Activated CD4-positive, alpha-beta memory T cell treated with anti-CD3 and anti-CD28 coated beads for 36 hours (primary cell): ENCODE results near the gene ZNF784. TPM values are rescaled to one million over a fixed set of nuclear protein-coding genes. Genes with fewer than 3 reads are reported as not detected.

ENCODE experiments used
- CTCF ChIA-PET: fragments of 350-600 bp; sonication (Branson Sonifier 250); formaldehyde crosslinking; loops from one replicate; lab custom pipeline; 2021; ENCODE audit warnings: antibody characterized with exemption, inconsistent platforms; lab: Charles Lee
- POLR2A ChIA-PET: fragments of 350-600 bp; sonication (Branson Sonifier 250); formaldehyde crosslinking; loops from one replicate; lab custom pipeline; 2021; ENCODE audit warnings: antibody characterized with exemption; lab: Charles Lee
- DNase-seq: peaks from one replicate; pipeline ENCODE4 v3.0.0-alpha.2; 2020
- H3K27ac Mint-ChIP-seq: one replicate; pipeline ENCODE4 v1.8.0; 2021; ENCODE audit warnings: mixed read lengths
- H3K27me3 Mint-ChIP-seq: one replicate; pipeline ENCODE4 v1.8.0; 2021; ENCODE audit warnings: mixed read lengths
- H3K36me3 Mint-ChIP-seq: one replicate; pipeline ENCODE4 v1.8.0; 2021; ENCODE audit warnings: mixed read lengths
- H3K4me1 Mint-ChIP-seq: one replicate; pipeline ENCODE4 v1.8.0; 2021; ENCODE audit warnings: low read depth, mixed read lengths
- H3K4me3 Mint-ChIP-seq: one replicate; pipeline ENCODE4 v1.8.0; 2021; ENCODE audit warnings: mild to moderate bottlenecking, mixed read lengths
- H3K9me3 Mint-ChIP-seq: one replicate; pipeline ENCODE4 v1.8.0; 2021; ENCODE audit warnings: mixed read lengths
- intact Hi-C: fragments of 100-400 bp; cut with micrococcal nuclease; formaldehyde crosslinking; loops from one replicate; pipeline ENCODE4 v1.15.1; 2023
- total RNA-seq, 2 experiments: library from RNA; stranded (reverse); gene quantifications; one replicate each; pipeline ENCODE4 v1.2.3, GENCODE V29; 2021

Gene ZNF784, protein sequence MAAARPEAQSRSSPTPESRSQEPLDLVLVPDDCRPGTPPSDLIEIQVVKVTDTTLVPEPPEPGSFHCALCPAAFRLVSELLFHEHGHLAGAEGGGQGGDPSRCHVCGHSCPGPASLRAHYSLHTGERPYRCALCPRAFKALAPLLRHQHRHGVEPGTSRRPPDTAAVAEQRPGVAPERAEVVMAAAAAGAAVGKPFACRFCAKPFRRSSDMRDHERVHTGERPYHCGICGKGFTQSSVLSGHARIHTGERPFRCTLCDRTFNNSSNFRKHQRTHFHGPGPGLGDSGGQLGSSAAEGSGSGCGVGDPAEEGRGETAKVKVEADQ
- total RNA-seq = 1 to 10 TPM; 3.9 to 4.4 TPM

DNA sequence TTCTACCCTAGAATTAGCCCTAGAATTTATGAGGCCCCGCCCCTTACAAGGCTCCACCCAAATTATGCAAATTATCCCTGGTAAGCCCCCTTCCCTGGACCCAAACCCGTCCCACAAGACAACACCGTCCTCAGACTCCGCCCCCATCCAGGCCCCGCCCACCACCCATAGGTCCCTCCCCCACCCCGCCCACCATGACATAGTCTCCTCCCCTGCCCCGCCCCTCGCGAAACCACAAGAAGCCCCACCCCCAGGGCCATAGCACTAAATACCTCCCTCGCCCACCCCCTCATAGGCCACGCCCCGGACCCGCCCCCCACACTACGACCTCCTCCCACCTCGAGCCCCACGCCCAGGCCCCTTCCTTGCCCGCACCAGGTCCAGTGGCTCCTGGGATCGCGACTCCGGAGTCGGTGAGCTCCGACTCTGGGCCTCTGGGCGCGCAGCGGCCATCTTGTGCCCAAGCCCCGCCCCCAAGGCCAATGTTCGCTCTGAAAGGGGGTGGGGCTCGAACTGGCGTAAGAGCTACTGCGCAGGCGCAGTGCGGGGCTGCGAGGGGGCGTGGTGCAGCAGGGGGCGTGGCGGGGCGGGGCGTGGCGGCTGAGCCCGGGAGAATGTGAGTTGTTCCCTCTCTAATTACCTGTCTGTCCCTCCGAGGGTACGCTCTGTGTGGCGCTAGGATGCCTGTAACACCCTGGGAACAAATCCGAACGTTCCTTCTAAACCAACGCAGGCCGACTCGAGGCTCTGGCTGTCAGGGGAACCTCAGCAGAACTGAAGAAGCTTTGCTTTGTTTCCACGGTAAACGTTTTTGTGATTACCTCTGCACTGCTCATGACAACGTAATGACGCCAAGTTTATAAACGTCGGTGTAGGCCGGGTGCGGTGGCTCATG, at the start of gene ZNF784:
ZNF784 (minus strand) TSS at position 458 of the 895 bp plus-strand sequence; CDS start at position 453, 5 bp downstream.
- no peaks in the 10 kb centered on the region for H3K27me3 Mint-ChIP-seq
- intact Hi-C loops = loop anchor here (1.0 kb wide), 4 partner anchors 8 to 44 kb away; partner anchors contain the start of genes FIZ1, ZNF579 and ZNF865
- H3K9me3 Mint-ChIP-seq = no peaks in the 10 kb centered on the region
- DNase-seq = peak; percentile 94
- peak within 1 kb of the TSS; percentile 94 for H3K27ac Mint-ChIP-seq
- ChIA-PET POLR2A (interaction anchor here (0.9 to 2.4 kb wide), 6 partner anchors 9 to 148 kb away, joined by 4 to 20 read pairs (median 6); partner anchors contain the start of genes FIZ1, U2AF2, ZNF524 and ZNF628), CTCF (interaction anchor here (0.6 to 3.3 kb wide), 13 partner anchors 9 to 381 kb away, joined by 3 to 26 read pairs (median 4); partner anchors contain the start of genes KMT5C, PPP6R1, ZNF581 and ZNF865)
- peaks cover 6% of the 10 kb centered on the region for H3K36me3 Mint-ChIP-seq
- peaks cover 46% of the 10 kb centered on the region for H3K4me1 Mint-ChIP-seq
- H3K4me3 Mint-ChIP-seq = peak within 1 kb of the TSS; percentile 83

DNA sequence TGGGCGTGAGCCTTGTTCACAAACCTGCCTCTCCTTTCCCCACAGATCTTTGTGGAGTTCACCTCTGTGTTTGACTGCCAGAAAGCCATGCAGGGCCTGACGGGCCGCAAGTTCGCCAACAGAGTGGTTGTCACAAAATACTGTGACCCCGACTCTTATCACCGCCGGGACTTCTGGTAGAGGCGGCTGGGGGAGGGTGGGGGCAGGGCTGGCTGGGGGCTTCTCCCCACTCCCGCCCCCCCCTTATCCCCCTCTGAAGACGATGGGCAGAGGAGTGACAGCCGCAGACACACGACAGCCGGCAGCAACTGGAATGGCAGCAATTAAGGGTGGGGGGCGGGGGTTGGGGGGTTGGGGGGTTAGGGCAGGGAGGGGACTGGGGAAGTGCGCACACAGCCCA, 49.5 kb upstream of the ZNF784 start:
- CTCF ChIA-PET = interaction anchor here (1.1 kb wide), 2 partner anchors 16 to 41 kb away, joined by 3 to 6 read pairs; no protein-coding TSS in a partner anchor
- no peaks in the 10 kb centered on the region for H3K9me3 Mint-ChIP-seq
- DNase-seq = no peak
- H3K27me3 Mint-ChIP-seq = no peaks in the 10 kb centered on the region
- peaks cover 51% of the 10 kb centered on the region for H3K4me1 Mint-ChIP-seq
- intact Hi-C loops = loop anchor here (2.0 kb wide), 1 partner anchor 39 kb away; no protein-coding TSS in a partner anchor
- peak overlapping the region; percentile 55 for H3K27ac Mint-ChIP-seq
- POLR2A ChIA-PET = no interaction called here
- H3K4me3 Mint-ChIP-seq = peak overlapping the region; percentile 21
- peaks cover 42% of the 10 kb centered on the region for H3K36me3 Mint-ChIP-seq

DNA sequence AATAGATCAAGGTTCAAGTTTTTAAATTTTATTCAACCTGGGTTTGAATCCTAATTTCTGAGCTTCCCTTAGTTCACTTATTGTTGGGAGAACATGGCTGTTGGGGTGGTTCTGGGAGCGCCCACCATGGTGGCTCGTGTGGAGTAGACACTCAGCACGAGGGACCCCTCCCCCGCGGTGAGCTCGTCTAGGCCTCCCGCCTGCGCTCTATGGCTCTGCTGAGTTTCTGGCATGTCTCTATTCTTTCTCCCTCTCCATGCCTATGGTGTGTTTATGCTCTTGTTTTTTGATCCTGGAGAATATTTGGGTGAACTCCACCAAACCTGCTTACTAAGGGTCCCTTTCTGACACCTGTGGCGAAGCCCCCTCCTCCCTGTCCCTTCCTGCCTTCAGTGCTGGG, 49.1 kb upstream of the ZNF784 start:
- peaks cover 48% of the 10 kb centered on the region for H3K4me1 Mint-ChIP-seq
- H3K27me3 Mint-ChIP-seq = no peaks in the 10 kb centered on the region
- intact Hi-C loops = no loop called here
- H3K4me3 Mint-ChIP-seq = peak overlapping the region; percentile 21
- no peak for DNase-seq
- peaks cover 37% of the 10 kb centered on the region for H3K36me3 Mint-ChIP-seq
- POLR2A ChIA-PET = no interaction called here
- CTCF ChIA-PET = interaction anchor here (1.1 kb wide), 1 partner anchor 41 kb away, joined by 6 read pairs; no protein-coding TSS in a partner anchor
- H3K9me3 Mint-ChIP-seq = no peaks in the 10 kb centered on the region
- H3K27ac Mint-ChIP-seq = peak overlapping the region; percentile 55

DNA sequence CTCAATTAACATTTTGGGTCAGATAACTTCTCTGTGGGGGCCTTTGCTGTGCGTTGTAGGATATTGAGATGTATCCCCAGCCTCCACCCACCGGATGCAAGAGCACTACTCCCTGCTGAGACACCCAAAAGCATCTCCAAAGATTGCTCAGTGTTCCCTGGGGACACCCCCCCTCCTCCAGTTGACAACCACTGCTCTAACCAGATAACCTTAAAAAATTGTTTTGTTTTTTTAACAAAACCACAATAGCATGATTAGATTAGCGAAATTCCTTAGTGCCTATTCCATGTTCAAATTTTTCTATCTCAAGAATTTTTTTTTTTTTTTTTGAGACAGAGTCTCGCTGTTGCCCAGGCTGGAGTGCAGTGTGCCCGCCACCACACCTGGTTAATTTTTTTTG, 48.1 kb upstream of the ZNF784 start:
- Mint-ChIP-seq H3K27me3 (no peaks in the 10 kb centered on the region), H3K4me3 (no peak overlapping the region), H3K4me1 (peaks cover 40% of the 10 kb centered on the region), H3K36me3 (peaks cover 37% of the 10 kb centered on the region), H3K9me3 (no peaks in the 10 kb centered on the region), H3K27ac (no peak overlapping the region)
- ChIA-PET POLR2A (no interaction called here), CTCF (interaction anchor here (0.7 to 2.1 kb wide), 4 partner anchors 16 to 656 kb away, joined by 3 to 23 read pairs (median 14); partner anchors contain the start of gene U2AF2)
- DNase-seq = no peak
- intact Hi-C loops = no loop called here

DNA sequence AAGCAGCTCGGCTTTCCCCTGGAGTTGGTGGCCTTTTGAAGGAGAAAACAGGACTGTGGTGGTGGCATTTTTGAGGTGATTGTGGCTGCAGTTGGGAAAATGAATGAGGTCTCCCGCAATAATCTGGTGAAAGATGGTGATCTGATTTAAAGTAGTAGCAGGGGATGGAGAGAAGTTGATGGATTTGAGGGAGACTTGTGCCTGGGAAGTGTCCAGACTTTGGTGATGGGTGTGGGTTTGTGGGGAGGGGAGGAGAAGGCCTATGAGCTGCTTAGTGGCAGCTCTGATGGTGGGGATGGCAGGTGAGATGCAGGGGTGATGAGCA, 46.6 kb upstream of the ZNF784 start:
- POLR2A ChIA-PET = interaction anchor here (1.4 kb wide), 1 partner anchor 14 kb away, joined by 5 read pairs; no protein-coding TSS in a partner anchor
- Mint-ChIP-seq H3K27ac (no peak overlapping the region), H3K9me3 (no peaks in the 10 kb centered on the region), H3K4me1 (peaks cover 26% of the 10 kb centered on the region), H3K36me3 (peaks cover 41% of the 10 kb centered on the region), H3K27me3 (no peaks in the 10 kb centered on the region), H3K4me3 (no peak overlapping the region)
- intact Hi-C loops = no loop called here
- CTCF ChIA-PET = interaction anchor here (1.0 to 2.1 kb wide), 4 partner anchors 11 to 38 kb away, joined by 4 to 23 read pairs (median 14); partner anchors contain the start of gene U2AF2
- DNase-seq = no peak

DNA sequence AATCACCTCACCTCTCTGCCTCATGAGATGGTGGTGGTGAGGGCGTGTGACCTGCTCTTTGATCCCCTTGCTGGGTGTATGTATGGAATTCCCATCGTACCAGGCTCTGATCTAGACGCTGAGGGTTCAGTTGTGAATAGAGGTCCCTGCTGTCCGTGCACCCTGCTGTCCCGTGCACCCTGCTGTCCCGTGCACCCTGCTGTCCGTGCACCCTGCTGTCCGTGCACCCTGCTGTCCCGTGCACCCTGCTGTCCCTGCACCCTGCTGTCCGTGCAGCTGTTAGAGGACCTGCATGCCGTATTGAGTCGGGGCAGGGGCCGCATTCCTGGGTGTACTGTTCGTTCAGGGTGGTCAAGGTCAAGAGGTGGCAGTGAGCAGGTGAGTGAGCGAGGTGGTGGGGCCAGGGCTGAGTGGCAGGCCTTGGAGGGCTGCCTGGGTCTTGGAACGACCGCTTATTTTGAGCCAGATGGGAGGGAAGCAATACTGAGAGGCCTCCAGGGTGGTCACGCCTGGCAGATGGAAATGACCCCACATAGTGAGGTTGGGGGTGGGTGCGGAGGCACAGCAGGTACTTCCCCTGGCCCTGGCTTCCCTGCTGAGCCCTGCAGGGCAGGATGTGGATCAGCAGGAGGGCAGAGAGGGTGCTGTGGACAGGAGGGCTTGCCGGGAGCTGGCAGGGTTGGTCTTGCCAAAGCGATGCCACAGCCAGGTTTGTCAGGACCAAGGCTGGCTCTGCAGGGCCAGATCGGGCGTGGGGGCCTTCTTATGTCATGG, 46.1 kb upstream of the ZNF784 start:
- peaks cover 43% of the 10 kb centered on the region for H3K36me3 Mint-ChIP-seq
- CTCF ChIA-PET = interaction anchor here (1.0 to 2.1 kb wide), 4 partner anchors 10 to 38 kb away, joined by 4 to 23 read pairs (median 14); partner anchors contain the start of gene U2AF2

DNA sequence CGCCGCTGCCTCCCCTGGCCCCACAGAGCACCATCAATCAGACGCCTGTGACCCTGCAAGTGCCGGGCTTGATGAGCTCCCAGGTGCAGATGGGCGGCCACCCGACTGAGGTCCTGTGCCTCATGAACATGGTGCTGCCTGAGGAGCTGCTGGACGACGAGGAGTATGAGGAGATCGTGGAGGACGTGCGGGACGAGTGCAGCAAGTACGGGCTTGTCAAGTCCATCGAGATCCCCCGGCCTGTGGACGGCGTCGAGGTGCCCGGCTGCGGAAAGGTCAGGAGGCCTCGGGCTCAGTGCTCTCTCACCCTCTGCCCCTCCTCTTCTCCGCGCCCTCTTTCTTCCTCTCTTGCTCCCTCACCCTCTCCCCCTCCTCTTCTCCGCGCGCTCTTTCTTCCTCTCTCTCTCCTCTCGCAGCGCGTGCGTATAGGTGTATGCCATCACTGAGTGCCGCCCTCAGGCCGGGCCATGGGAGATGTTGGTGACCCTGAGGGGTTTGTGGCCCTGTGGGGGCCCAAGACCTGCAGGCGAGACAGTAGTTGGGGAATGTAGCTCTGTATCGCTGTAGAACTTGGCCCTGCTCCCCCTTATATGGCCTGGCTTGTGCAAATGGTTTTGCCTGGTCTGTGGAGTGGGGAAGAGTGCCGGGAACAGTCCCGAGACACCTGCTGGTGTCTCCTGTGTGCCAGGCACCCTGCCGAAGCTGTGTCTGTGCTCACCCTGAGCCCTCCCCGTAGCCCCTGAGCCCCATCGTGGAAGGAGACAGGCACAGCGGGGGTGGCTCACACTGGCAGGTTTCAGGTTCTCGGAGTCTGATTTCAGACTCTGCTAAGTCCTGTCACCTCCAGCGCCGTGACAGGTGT, 45.3 kb upstream of the ZNF784 start:
- Mint-ChIP-seq H3K9me3 (no peaks in the 10 kb centered on the region), H3K36me3 (peaks cover 46% of the 10 kb centered on the region), H3K27ac (no peak overlapping the region), H3K4me1 (peaks cover 21% of the 10 kb centered on the region), H3K27me3 (no peaks in the 10 kb centered on the region), H3K4me3 (no peak overlapping the region)
- ChIA-PET CTCF (no interaction called here), POLR2A (no interaction called here)
- DNase-seq = no peak
- intact Hi-C loops = no loop called here

More for the DNA sequence above, 46.1 kb upstream of the ZNF784 start:
- Mint-ChIP-seq H3K9me3 (no peaks in the 10 kb centered on the region), H3K27ac (no peak overlapping the region), H3K4me3 (no peak overlapping the region), H3K4me1 (peaks cover 21% of the 10 kb centered on the region), H3K27me3 (no peaks in the 10 kb centered on the region)
- POLR2A ChIA-PET = interaction anchor here (1.4 kb wide), 1 partner anchor 13 kb away, joined by 5 read pairs; no protein-coding TSS in a partner anchor
- DNase-seq = no peak
- intact Hi-C loops = no loop called here

DNA sequence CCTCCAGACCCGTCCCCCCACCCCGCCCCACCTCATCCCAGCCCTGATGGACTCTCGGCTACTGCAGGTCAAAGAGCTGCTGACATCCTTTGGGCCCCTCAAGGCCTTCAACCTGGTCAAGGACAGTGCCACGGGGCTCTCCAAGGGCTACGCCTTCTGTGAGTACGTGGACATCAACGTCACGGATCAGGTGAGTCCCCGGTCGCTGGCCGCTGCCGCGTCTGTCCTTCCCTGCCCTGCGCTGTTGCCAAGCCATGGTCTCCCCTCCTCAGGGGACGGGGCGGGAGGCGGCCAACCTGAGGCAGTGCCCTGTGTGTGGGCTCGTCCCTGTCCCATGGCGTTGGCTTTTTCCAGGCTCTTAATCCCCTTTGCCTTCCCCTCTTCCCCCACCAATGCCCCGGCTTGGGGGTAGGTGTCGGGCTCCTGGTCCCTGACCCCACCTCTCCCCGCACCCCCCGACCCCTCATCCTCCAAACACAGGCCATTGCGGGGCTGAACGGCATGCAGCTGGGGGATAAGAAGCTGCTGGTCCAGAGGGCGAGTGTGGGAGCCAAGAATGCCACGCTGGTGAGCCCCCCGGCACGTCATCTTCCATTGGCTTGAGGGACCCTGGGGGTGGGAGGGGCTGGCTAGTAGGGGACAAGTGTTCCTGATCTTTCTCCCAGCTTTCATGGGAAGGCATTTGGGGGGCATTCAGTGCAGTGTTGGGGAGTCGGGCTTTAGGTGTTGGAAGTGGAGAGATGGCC, 44.4 kb upstream of the ZNF784 start:
- POLR2A ChIA-PET = no interaction called here

DNA sequence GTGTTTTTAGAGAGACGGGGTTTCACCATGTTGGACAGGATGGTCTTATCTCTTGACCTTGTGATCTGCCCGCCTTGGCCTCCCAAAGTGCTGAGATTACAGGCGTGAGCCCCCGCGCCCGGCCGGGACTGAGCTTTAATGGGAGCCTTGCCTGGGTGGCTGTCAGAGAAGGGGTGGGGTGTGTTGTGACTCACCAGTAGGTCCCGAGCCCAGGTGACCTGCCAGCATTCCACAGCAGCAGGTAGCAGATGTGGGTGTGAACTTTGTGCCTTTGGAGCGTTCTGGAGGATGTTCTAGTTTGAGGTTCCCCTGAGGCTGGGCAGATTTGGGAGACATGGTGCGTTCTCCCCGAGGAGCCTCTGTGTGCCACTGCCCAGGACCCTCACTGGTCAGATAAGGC, 43.6 kb upstream of the ZNF784 start:
- POLR2A ChIA-PET = no interaction called here

More for the DNA sequence above, 44.4 kb upstream of the ZNF784 start:
- Mint-ChIP-seq H3K4me3 (no peak overlapping the region), H3K4me1 (peaks cover 17% of the 10 kb centered on the region), H3K27me3 (no peaks in the 10 kb centered on the region), H3K36me3 (peaks cover 47% of the 10 kb centered on the region), H3K9me3 (no peaks in the 10 kb centered on the region), H3K27ac (no peak overlapping the region)
- CTCF ChIA-PET = interaction anchor here (1.2 kb wide), 1 partner anchor 35 kb away, joined by 3 read pairs; no protein-coding TSS in a partner anchor
- intact Hi-C loops = no loop called here
- DNase-seq = no peak

DNA sequence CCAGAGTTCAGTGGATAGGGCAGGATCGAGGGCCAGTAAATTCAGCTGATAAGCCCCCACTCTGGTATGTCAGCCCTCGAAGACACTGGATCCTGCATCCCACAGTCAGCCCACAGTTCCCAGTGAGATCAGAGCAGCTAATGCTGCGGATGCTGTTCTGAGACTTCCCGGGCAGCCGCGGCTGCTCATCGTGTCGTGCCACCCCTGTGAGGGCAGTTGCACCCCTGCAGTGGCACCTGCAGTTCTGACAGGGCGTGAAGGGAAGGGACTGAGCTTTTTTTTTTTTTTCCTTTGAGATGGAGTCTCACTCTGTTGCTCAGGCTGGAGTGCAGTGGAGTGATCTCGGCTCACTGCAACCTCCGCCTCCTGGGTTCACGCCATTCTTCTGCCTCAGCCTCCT, 43.1 kb upstream of the ZNF784 start:
- no peak for DNase-seq
- Mint-ChIP-seq H3K4me1 (peaks cover 13% of the 10 kb centered on the region), H3K27ac (no peak overlapping the region), H3K27me3 (no peaks in the 10 kb centered on the region), H3K36me3 (peaks cover 54% of the 10 kb centered on the region), H3K4me3 (no peak overlapping the region), H3K9me3 (no peaks in the 10 kb centered on the region)
- intact Hi-C loops = no loop called here
- ChIA-PET CTCF (interaction anchor here (1.2 kb wide), 1 partner anchor 36 kb away, joined by 3 read pairs; no protein-coding TSS in a partner anchor), POLR2A (interaction anchor here (2.0 kb wide), 1 partner anchor 11 kb away, joined by 8 read pairs; no protein-coding TSS in a partner anchor)

More for the DNA sequence above, 43.6 kb upstream of the ZNF784 start:
- Mint-ChIP-seq H3K4me3 (no peak overlapping the region), H3K36me3 (peaks cover 49% of the 10 kb centered on the region), H3K27ac (no peak overlapping the region), H3K9me3 (no peaks in the 10 kb centered on the region), H3K27me3 (no peaks in the 10 kb centered on the region), H3K4me1 (peaks cover 13% of the 10 kb centered on the region)
- DNase-seq = no peak
- intact Hi-C loops = no loop called here
- CTCF ChIA-PET = interaction anchor here (1.2 kb wide), 1 partner anchor 36 kb away, joined by 3 read pairs; no protein-coding TSS in a partner anchor
